Fibroblast of the aortic adventitia (primary cell): Measurements from ENCODE around the gene IZUMO1. TPM values are rescaled to one million over a fixed set of nuclear protein-coding genes. Genes with fewer than 3 reads are reported as not detected.
"Not testable (repeated sequence)": the region's sequence is repeated elsewhere in the genome, so short reads cannot be mapped to it uniquely, and the experiment has no call there.

Experiments used
- DNase-seq: peaks from one replicate; pipeline ENCODE4 v3.0.0-alpha.2; 2010; ENCODE audit warnings: low read depth
- H3K4me3 ChIP-seq: 2 replicates; pipeline ENCODE4 v1.5.1; 2011; ENCODE audit warnings: low read depth, mild to moderate bottlenecking, control low read depth, low read length, moderate library complexity
- total RNA-seq: library from RNA; depleted of rRNA; stranded (reverse); fragments of >200 nt; gene quantifications from 2 replicates; pipeline ENCODE4 v1.2.3, GENCODE V29; 2012; ENCODE audit warnings: low replicate concordance
- TF ChIP-seq, protein P1 (sequence below): IDR thresholded peaks from 2 replicates; pipeline ENCODE4 v1.5.1; 2011; ENCODE audit warnings: mild to moderate bottlenecking, low read length, control low read depth, inconsistent platforms; ENCODE audit not compliant: insufficient read depth

Gene IZUMO1
- total RNA-seq, 1 donor = not detected

DNA sequence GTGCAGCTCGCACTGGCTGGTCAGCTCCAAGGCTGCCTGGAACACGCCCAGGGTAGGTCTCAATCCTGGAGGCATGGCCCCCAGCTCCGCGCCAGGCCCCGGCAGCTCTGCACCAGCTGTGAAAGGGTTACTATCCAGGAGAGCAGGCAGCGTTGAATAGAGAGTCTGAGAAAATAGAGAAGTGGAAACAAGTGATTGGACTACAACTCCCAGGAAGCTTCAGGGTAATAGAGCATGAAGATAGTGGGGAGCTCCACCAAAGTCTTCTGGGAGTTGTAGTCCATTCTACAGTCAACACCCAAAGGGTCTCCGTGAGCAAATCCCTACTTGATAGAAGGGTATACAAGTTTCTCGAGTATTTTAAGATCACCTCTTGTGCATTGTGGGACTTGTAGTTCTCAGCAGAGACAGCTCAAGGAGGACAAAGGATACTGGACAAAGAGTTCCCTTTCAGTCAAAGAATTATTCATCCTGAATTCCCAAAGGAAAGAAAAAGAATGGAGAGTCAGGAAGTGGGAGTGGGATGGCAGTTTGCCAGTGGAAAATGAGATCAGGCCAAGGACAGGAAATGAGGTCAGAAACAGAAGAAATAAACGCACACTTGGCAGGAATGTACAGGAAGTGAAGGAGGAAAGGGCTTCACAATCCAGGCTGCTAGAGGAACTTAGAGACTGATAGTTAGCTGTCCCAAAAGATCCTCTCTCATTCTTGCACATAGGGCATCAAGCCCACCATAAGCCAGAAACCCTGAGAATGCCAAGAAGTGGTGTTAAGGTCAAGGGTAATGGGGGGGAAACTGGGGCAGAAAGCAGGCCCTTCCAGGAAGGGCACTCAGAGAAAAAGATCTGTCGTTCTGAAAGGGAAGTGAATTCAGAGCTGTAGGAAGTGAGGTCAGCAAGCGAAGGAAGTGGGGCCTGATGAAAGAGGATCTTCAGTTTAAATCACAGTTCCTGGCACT, 21.6 kb downstream of the IZUMO1 start:
- TF ChIP-seq, protein P1, sequence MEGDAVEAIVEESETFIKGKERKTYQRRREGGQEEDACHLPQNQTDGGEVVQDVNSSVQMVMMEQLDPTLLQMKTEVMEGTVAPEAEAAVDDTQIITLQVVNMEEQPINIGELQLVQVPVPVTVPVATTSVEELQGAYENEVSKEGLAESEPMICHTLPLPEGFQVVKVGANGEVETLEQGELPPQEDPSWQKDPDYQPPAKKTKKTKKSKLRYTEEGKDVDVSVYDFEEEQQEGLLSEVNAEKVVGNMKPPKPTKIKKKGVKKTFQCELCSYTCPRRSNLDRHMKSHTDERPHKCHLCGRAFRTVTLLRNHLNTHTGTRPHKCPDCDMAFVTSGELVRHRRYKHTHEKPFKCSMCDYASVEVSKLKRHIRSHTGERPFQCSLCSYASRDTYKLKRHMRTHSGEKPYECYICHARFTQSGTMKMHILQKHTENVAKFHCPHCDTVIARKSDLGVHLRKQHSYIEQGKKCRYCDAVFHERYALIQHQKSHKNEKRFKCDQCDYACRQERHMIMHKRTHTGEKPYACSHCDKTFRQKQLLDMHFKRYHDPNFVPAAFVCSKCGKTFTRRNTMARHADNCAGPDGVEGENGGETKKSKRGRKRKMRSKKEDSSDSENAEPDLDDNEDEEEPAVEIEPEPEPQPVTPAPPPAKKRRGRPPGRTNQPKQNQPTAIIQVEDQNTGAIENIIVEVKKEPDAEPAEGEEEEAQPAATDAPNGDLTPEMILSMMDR = no peak
- peak; percentile 97 for DNase-seq
- H3K4me3 ChIP-seq = no peak overlapping the region

DNA sequence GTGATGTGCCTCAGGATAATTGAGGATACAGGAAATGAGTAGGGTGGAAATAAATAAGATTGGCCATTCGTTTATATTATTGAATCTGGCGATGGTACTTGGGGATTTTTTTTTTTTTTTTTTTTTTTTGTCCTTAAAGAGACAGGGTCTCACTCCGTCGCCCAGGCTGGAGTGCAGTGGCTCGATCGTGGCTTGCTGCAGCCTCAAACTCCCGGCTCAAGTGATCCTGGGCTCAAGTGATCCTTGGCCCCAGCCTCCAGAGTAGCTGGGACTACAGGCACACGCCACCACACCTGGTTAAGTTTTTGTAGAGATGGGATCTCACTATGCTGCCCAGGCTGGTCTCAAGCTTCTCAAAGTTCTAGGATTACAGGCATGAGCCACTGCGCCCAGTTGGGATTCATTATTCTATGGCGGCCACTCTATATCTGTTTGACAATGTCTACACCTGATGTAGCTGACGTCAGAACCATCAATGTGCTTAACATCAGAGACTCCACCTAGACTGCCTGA, 24.5 kb downstream of the IZUMO1 start:
- DNase-seq = no peak
- TF ChIP-seq, protein P1 = no peak
- no peak overlapping the region for H3K4me3 ChIP-seq

DNA sequence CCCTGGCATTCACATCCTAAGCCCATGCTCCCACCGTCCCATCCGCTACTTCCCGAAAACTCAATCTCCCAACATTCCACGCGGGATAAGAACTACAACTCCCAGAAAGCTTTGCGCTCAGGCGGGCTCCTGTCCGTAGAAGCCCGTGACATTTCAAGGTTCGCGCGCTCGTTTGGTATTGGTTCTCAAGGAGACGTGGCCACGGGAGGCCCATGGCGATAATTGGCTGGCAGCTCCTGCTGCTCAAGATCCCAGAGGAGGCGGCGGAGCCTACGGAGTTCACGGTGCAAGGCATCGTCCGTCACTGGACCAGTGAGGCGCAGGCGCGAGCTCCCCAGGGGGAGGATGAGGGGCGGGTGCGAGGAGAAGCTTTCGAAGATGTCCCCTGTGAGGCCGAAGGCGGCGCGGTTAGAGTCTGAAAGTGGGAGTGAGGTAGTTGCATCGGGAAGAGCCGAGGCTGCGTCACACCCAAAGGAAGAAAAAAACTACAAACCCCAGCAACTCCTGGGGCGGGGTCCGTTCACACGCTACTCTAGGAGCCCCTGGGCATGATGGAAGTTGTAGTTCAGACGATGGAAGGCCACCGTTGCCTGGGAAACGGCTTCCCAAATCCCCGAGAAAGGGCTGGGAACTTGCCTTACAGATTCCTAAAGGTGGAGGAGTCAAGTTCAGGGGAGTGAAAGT, 26.0 kb downstream of the IZUMO1 start:
- DNase-seq = peak; percentile 99
- H3K4me3 ChIP-seq = peak overlapping the region; percentile 75
- TF ChIP-seq, protein P1 = no peak

DNA sequence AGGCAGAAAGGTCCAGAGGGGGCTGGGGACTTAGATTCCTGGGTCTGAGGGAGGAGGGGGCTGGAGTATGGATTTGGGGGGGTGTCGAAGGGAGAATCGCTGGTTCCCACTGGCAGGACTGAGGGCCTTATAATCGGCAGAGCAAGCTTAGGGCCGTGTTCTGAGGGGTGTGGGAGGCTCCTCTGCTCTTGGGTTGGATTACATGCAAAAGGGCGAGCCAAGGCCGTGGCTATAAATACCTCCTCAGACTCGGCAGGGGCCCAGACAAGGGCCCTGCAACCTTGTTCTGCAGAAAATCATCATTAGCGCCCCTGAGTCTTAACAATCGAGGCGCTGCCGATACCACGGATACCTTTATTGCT, 26.5 kb downstream of the IZUMO1 start:
- DNase-seq = no peak
- peak overlapping the region; percentile 48 for H3K4me3 ChIP-seq
- TF ChIP-seq, protein P1 = no peak

DNA sequence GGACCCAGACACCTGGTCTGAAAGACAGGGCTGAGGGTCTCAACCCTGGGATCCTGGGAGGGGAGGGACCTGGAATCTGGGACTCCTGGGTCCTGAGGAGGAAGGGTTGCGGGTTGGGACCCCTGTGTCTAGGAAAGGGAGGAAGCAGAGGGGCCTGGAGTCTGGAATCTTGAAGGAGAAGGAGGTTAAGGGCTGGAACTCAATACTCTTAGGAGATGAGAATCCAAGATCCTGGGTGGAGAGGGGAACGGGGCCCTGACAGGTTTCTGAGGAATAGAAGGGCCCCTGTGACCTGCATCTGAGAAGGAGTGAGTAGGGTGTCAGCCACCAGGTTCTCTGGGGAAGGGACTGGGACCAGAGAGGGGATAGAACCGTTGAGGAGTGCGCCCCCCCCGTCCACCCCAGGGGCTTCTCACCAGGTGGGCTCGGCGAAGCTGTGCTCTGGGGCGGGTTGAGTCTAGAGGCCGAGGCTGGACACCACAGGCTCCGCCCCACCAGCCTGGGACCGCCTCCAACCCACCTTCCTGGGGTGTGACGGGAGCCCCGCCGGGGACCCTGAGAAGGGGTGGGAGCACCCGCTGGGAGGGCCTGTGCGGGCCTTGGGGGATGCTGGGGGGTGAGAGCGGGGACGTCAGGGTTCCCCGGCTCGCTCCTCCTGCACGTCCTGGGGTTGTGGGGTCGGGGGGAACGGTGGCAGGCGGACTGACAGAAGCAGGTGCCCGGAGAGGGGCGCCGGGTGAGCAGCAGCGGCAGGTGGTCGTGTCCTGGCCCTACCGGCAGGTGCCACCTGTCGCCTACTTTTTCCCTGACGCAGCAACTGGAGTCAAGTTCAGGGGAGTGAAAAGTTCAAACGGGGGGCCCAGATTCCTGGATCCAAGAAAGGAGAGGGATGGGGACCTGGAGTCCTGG, 27.2 kb downstream of the IZUMO1 start, which contains the start of gene MAMSTR:
Gene MAMSTR, minus strand, starts transcription at position 463 of the 909 bp plus-strand sequence. CDS start 694 bp downstream, outside the sequence.
- DNase-seq = no peak
- TF ChIP-seq, protein P1 = no peak
- H3K4me3 ChIP-seq = peak within 1 kb of the TSS; percentile 48

DNA sequence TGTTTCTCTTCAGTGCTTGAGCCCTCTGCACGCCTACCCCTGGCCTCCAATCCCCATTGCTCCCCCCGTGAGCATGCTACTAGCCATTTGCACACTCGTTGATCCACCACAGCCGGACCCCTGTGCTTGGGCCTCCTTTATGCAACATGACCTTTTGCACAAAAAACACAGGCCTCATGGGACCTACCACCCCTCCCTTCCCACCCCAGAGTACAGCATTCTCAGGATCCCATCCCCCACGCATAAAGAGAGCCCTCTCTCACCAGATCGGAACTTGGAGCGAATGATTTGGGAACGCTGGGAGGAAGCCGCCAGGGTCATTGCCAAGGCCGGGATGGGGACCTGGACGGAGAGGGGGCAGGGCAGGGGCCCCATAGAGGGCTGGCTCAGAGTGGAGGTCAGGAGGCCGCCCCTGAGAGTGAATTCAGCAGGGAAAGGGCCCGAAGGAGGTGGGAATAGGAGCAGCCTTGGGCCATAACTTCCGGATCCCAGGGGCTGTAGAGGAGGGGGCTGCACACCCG, 27.9 kb downstream of the IZUMO1 start:
- H3K4me3 ChIP-seq = no peak overlapping the region
- TF ChIP-seq, protein P1 = no peak
- no peak for DNase-seq

DNA sequence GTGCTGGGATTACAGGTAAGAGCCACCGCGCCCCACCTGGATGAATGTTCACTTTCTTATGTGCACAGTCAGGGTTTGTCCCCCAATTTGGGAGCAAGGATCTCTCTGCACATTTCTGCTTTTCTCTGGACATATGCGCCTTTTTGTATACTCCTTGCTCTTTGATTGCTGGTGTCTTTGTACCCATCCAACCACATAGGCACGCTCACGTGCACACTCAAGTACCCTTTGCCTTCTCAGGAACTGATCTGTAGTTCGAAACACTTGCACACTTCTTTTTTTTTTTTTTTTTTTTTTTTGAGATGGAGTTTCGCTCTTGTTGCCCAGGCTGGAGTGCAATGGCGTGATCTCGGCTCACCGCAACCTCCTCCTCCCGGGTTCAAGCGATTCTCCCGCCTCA, 28.6 kb downstream of the IZUMO1 start:
- DNase-seq, H3K4me3 ChIP-seq: not testable (repeated sequence)
